NCI-H524 (cell line): ENCODE measurements around the gene ABHD12.

Experiments
- DNase-seq, 2 experiments: peaks; one replicate each; lab custom pipeline; 2025; lab: John Stamatoyannopoulos, UW

The ABHD12 gene

DNA sequence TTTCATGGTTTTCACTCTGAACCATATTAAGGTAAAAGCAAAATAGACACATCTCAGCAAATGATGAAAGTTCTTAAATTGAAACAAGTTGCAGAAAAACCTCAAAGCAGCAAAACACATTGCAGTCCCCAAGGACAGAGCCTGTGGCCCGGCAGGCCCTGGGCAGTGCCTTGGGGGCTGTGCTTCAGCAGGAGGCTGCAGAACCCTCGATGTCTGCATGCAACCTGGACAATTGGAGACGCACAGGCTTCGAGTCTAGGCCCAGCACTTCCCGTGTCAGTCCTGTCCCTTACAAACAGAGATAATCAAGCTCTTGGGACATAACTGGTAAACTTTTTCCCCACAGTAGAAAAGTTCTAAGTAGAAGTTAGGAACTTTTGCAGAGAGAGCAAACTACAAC, 133.5 kb downstream of the ABHD12 start:
- DNase-seq = no peak

DNA sequence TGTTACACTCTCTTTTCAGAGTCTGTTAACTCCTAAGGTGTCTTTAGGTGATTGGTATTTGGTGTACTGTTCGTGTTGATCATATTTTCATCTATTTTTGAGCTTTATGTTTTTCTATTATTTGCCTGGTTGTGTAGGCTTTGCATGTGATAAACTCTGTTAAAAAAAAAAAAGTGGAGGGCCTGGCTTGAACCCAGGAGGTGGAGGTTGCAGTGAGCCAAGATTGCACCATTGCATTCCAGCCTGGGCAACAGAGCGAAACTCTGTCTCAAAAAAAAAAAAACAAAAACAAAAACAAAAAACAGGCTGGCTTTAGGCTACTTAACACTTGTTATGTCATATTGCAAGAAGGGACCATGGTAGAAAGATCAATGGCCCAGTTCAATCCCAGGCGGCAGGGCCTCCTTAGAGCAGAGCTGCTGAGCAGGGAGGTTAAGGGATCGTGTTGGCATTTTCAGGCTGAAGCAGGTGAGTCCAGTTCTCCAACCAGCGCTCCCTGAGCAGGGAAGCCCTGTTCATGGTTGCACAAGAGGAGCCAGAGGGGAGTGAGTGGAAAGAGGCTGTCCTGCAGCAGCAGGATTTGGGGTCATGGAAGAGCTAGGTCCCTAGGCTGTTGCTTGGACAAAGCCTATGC, 134.3 kb downstream of the ABHD12 start:
- no peak for DNase-seq

DNA sequence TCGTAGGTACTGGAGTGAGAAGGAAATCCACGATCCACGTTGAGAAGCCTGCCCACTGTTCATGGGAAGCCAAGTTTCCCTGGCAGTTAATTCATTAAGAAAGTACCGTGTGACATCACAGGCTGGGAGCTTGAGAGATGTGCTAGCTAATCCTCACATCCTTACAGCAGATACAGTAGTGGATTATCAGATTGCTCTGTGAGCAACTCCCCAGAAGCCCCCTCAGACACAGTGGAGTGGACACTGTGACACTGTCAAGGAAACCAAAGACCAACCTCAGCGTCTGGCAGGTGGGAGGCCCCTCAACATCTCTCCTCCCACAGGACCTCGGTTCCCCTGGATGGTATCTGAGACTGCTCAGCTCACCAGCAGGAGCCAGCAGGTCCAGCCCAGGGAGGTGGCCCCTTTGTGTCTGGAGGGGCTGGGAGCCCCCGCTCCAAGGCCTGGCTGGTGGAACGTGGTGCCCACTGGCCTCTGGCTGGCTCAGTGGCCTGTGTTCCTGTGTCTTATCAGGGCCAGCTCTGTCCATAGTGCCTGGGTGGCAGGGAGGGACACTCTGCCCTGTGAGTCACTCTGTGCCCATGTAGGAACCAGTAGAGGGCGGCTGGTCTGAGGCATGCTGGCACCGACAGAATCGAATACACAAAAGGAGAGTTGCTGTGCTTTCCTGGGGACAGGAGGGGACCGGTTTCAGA, 135.5 kb downstream of the ABHD12 start:
- no peak for DNase-seq

DNA sequence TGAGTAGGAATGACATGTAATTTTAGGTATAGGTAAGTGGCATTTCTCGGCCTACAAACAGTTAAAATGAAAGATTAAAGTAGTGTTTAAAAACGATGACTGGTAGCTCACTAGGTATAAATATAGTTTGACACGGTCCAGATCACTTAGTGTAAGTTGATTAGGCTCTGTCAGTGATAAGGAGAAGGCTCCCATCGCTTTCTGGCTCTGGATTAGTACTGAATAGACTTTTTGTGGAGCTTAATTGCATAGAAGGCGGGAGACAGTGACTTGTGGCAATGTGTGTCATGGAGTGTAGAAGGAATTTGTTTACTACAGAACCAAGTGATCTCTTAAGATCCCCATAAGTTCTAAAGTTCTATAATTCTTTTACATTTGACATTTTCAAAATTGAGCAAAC, 136.1 kb downstream of the ABHD12 start:
- no peak for DNase-seq

DNA sequence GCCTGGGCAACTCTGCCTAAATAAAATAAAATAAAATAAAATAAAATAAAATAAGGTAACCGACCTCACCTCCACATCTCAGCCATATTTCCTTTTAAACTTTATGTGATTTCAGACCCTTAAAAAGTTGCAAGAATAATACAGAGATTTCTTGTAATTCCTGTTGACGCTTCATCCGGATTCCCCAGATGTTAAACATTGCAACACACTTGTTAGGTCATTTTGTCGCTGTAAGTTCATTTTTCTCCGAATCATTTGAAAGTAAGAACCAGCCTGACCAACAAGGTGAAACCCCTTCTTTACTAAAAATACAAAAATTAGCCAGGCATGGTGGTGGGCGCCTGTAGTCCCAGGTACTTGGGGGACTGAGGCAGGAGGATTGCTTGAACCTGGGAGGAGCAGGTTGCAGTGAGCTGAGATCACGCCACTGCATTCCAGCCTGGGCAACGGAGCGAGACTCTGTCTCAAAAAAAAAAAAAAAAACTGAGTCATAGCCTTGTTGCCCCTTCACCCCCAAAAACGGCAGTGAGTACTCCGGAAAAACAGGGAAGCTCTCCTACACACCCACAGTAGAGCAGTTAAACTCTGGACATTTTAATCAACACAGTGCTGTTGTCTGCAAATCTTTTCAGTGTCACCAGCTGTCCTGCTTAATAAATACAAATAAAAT, 136.9 kb downstream of the ABHD12 start:
- no peak for DNase-seq

DNA sequence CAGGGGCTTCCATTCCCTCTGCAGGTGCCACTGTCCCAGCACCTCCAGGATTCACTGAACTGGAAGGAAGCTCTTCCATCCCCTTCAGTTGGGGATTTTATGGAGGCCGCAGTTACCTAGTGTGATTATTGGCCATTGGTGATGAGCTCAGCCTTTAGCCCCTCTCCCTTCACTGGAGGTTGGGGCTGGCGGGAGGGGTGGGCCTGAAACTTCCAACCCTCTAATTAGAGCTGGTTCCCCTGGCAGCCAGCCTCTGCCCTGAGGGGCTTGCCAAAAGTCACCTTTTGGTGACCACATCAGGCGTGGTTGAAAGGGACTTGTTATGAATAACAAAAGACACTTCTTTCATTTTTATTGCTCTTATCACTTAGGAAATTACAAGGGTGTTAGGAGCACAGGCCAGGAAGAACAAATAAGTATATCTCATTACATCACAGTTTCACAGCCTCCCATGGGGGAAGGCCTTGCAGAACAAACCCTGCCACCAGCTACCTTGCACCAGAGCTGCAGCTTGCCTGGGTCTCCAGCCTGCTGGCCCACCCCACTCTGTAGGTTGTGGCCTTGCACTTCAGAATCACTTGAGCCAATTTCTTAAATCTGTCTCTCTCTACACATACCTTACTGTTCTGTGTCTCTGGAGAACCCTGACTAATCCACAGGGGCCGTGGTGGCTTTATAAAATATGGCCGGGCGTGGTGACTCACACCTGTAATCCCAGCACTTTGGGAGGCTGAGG, 137.8 kb downstream of the ABHD12 start:
- no peak for DNase-seq

DNA sequence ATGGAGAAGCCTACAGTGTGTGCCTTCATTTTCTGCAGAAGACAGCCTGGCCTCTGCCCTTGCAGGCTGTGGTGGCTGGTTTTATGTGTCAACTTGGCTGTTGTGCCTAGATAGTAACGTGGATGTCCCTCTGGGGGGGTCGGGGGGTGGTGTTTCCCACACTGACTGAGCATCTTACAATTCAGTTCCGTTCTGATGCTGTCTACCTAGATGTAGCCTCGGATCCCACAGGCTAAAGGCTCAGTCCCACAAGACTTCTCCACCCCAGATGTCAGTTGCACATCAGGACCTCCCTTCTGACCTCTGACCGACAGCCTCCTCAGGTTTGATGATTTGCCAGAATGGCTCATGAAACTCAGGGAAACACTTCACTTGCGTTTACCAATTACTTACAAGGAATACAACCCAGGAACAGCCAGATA, 138.4 kb downstream of the ABHD12 start:
- no peak for DNase-seq

DNA sequence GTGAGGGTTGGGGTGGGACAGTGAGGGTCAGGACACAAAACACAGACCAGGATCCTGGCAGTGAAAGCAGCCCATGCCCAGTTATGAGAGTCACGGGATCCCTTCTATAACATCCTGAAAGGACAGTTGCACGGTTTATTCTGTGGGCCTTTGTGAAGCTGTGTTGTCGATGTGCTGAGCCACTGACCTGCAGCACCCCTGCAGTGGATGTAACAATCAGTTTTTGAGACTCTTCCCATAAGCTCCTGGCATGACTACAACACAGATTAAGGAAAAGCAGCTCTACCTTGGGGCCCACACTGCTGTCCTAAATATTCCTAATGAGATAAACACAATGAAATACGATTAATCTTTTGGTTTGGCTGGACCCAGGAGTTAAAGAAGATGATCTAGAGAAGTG, 139.1 kb downstream of the ABHD12 start:
- no peak for DNase-seq

DNA sequence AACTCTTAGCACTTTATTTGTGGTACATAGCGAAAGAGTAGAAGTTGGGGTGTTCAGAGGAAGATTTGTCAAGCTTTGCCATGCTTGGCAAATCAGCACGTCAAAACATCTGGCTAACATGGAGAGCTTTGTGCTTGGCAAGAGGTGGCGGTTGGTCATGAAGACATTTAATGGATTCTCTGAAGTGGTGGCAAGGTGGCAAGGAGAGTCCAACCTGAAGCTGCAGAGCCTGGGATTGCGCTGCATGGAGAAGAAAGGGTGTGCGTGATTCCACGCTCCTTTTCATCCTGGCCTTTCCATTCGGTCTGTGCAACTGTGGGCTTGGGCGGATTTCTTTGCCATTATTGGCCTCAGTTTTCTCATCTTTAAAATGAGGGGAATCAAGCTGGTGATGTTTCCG, 139.6 kb downstream of the ABHD12 start:
- DNase-seq = no peak

DNA sequence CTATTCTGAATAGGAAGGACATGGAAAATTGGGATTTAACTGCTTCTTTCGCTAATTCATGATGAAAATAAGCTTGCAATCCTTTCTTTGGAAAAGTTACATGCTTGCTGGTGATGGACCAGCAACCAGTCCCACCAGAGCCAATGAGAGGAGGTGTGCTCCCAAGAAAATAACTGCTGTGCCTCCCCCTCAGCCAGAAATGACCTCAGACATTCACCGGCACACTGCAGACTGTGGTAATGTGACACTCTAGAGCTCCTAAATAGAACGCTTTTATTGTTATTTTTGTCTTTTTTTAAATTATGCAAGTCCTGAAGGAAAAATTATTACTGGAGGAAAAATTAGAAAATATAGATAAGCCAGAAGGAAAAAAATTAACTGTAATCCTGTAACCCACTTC, 140.1 kb downstream of the ABHD12 start:
- DNase-seq = no peak
